CD14-positive monocyte (primary cell): ENCODE measurements around the gene MYOM1. TPM values are rescaled to one million over a fixed set of nuclear protein-coding genes. Genes with fewer than 3 reads are reported as not detected.
A peak's percentile ranks its signal among the peaks of the same experiment; 100 is the strongest.

Experiments used
- DNase-seq, 3 donors: peaks; one replicate each; pipeline ENCODE4 v3.0.0-alpha.2; 2011 to 2022
- H2AFZ ChIP-seq: 2 replicates; pipeline ENCODE4 v1.6.0; 2012; ENCODE audit warnings: mild to moderate bottlenecking, low read depth, low read length, inconsistent platforms; ENCODE audit not compliant: insufficient read depth, poor library complexity, severe bottlenecking
- H3K27ac ChIP-seq, 2 donors: 1 replicate in 1 of 2; 2 replicates in 1 of 2; pipeline ENCODE4 v1.5.1; 2012 to 2013; ENCODE audit warnings: low read length in 2 of 2, control low read depth in 1 of 2, inconsistent platforms in 1 of 2, low read depth in 1 of 2, mild to moderate bottlenecking in 1 of 2
- H3K27me3 ChIP-seq, 2 donors: one replicate each; pipeline versions ENCODE4 v1.6.0 to v1.6.1; 2011 to 2013; ENCODE audit warnings: low read length in 2 of 2; ENCODE audit not compliant: control insufficient read depth in 2 of 2, insufficient read depth in 2 of 2
- H3K36me3 ChIP-seq, 2 donors: replicated peaks in 1 of 2; 1 replicate in 1 of 2; 2 replicates in 1 of 2; pipeline versions ENCODE4 v1.5.1 to v1.6.1; 2012 to 2013; ENCODE audit warnings: low read length in 2 of 2, control low read depth in 1 of 2, inconsistent platforms in 1 of 2, mild to moderate bottlenecking in 1 of 2; ENCODE audit not compliant: insufficient read depth in 2 of 2, control insufficient read depth in 1 of 2
- H3K4me1 ChIP-seq, 2 donors: 1 replicate in 1 of 2; 2 replicates in 1 of 2; pipeline versions ENCODE4 v1.5.1 to v1.6.1; 2012 to 2013; ENCODE audit warnings: low read length in 2 of 2, control low read depth in 1 of 2, inconsistent platforms in 1 of 2, mild to moderate bottlenecking in 1 of 2, moderate library complexity in 1 of 2; ENCODE audit not compliant: insufficient read depth in 2 of 2, control insufficient read depth in 1 of 2
- H3K4me2 ChIP-seq: replicated peaks from 2 replicates; pipeline ENCODE3; 2012; ENCODE audit warnings: low read length, moderate library complexity, mild to moderate bottlenecking; ENCODE audit not compliant: poor library complexity, severe bottlenecking; ENCODE audit errors: extremely low read depth
- H3K4me3 ChIP-seq, 3 experiments: fragments of 200-600 bp in 1 of 3; sonication (generic) in 1 of 3; replicated peaks in 1 of 3; 1 replicate in 2 of 3; 2 replicates in 1 of 3; pipeline ENCODE4 v1.5.1; 2011 to 2013; ENCODE audit warnings: low read length in 3 of 3, mild to moderate bottlenecking in 3 of 3, control low read depth in 2 of 3, low read depth in 2 of 3, inconsistent platforms in 1 of 3, moderate library complexity in 1 of 3
- H3K79me2 ChIP-seq: 2 replicates; pipeline ENCODE4 v1.6.0; 2012; ENCODE audit warnings: mild to moderate bottlenecking, control low read depth, inconsistent platforms, low read length, moderate library complexity; ENCODE audit not compliant: insufficient read depth
- H3K9ac ChIP-seq: 2 replicates; pipeline ENCODE4 v1.6.0; 2017; ENCODE audit warnings: low read length, mild to moderate bottlenecking; ENCODE audit not compliant: insufficient read depth, poor library complexity, severe bottlenecking
- H3K9me3 ChIP-seq, 2 donors: replicated peaks in 1 of 2; 1 replicate in 1 of 2; 2 replicates in 1 of 2; pipeline versions ENCODE4 v1.5.1 to v1.6.1; 2012 to 2013; ENCODE audit warnings: low read length in 2 of 2, control low read depth in 1 of 2; ENCODE audit not compliant: control insufficient read depth in 1 of 2, insufficient read depth in 1 of 2
- H4K20me1 ChIP-seq: 2 replicates; pipeline ENCODE4 v1.6.0; 2012; ENCODE audit warnings: mild to moderate bottlenecking, low read length, control low read depth, moderate library complexity; ENCODE audit not compliant: insufficient read depth
- H3K27ac Mint-ChIP-seq, 7 donors: one replicate each; pipeline ENCODE4 v1.8.0; 2020; ENCODE audit warnings: mild to moderate bottlenecking in 7 of 7, mixed read lengths in 7 of 7, moderate library complexity in 6 of 7, inconsistent platforms in 2 of 7
- H3K27me3 Mint-ChIP-seq, 3 donors: one replicate each; pipeline ENCODE4 v1.8.0; 2021 to 2022; ENCODE audit warnings: low read depth in 3 of 3, mild to moderate bottlenecking in 3 of 3, mixed read lengths in 3 of 3, moderate library complexity in 3 of 3, inconsistent platforms in 1 of 3
- H3K36me3 Mint-ChIP-seq, 2 donors: one replicate each; pipeline ENCODE4 v1.8.0; 2020; ENCODE audit warnings: mixed read lengths in 2 of 2, inconsistent platforms in 1 of 2, mild to moderate bottlenecking in 1 of 2
- H3K4me1 Mint-ChIP-seq: one replicate; pipeline ENCODE4 v1.8.0; 2020; ENCODE audit warnings: mild to moderate bottlenecking, mixed read lengths
- H3K4me3 Mint-ChIP-seq, 2 donors: one replicate each; pipeline ENCODE4 v1.8.0; 2020; ENCODE audit warnings: mild to moderate bottlenecking in 2 of 2, mixed read lengths in 2 of 2, moderate library complexity in 1 of 2
- H3K9me3 Mint-ChIP-seq, 7 donors: one replicate each; pipeline ENCODE4 v1.8.0; 2020 to 2022; ENCODE audit warnings: mixed read lengths in 7 of 7, mild to moderate bottlenecking in 6 of 7, moderate library complexity in 6 of 7, inconsistent platforms in 2 of 7
- CTCF ChIP-seq: fragments of 200-600 bp; IDR thresholded peaks from one replicate; pipeline ENCODE4 v1.8.0; 2022; ENCODE audit warnings: antibody characterized with exemption, mild to moderate bottlenecking
- WGBS: methylation state at CpG from one replicate; pipeline ENCODE4 v1.1.5; 2013; ENCODE audit warnings: missing lambda C conversion rate; ENCODE audit not compliant: insufficient coverage; 5-methylcytosine and 5-hydroxymethylcytosine counted together
- intact Hi-C, 2 donors: fragments of 100-400 bp; cut with micrococcal nuclease; formaldehyde crosslinking; loops; one replicate each; pipeline versions ENCODE4 v1.15.0 to v1.15.1; 2023
- polyA plus RNA-seq, 3 donors: library from polyadenylated mRNA; depleted of rRNA in 1 of 3; unstranded in 2 of 3; stranded (reverse) in 1 of 3; fragments of 300-500 nt in 2 of 3; fragments of >200 nt in 1 of 3; fragmentation: Illumina TruSeq in 2 of 3; gene quantifications; 1 replicate in 2 of 3; 2 replicates in 1 of 3; pipeline ENCODE4 v1.2.3, GENCODE V29; 2012 to 2021

MYOM1 gene
- polyA plus RNA-seq, 3 donors, result 0.05 to 0.95 (median 0.22) TPM

- Histone ChIP-seq H3K9ac (no peak overlapping the region), H3K36me3 (no peaks in the 10 kb centered on the region), H2AFZ (no peak overlapping the region), H3K79me2 (no peaks in the 10 kb centered on the region), H3K4me2 (no peak overlapping the region), H3K27ac (no peak overlapping the region), H3K9me3 (no peaks in the 10 kb centered on the region), H3K4me3 (no peak overlapping the region), H4K20me1 (no peaks in the 10 kb centered on the region), H3K27me3 (no peaks in the 10 kb centered on the region), H3K4me1 (peaks cover 12 to 15% of the 10 kb centered on the region in 2 donors)
- 98% methylated on average over 12 of the region's 15 CpGs for WGBS
- Mint-ChIP-seq H3K27ac (peak overlapping the region in 2 of 7 donors; percentile 7 to 50), H3K27me3 (peaks cover 0 to 5% (median 0%) of the 10 kb centered on the region in 3 donors), H3K4me3 (no peak overlapping the region), H3K4me1 (peaks cover 13% of the 10 kb centered on the region), H3K9me3 (no peaks in the 10 kb centered on the region), H3K36me3 (no peaks in the 10 kb centered on the region)
- no peak for DNase-seq
- intact Hi-C loops, result no loop called here
- no peak for TF ChIP-seq CTCF
These were observed 36.6 kb downstream of the MYOM1 start for GRCh38 chr18:3183103-3183717.

GRCh38 chr18:3180325-3180724, 39.4 kb downstream of the MYOM1 start:
- Histone ChIP-seq H3K9ac (no peak overlapping the region), H3K27ac (no peak overlapping the region), H3K4me2 (no peak overlapping the region), H3K79me2 (no peaks in the 10 kb centered on the region), H3K9me3 (no peaks in the 10 kb centered on the region), H4K20me1 (no peaks in the 10 kb centered on the region), H3K36me3 (no peaks in the 10 kb centered on the region), H3K27me3 (no peaks in the 10 kb centered on the region), H3K4me1 (peaks cover 17 to 21% of the 10 kb centered on the region in 2 donors), H3K4me3 (no peak overlapping the region), H2AFZ (no peak overlapping the region)
- peaks cover 18% of the 10 kb centered on the region for H3K4me1 Mint-ChIP-seq
- no CpG with 5 or more reads among the region's 2 CpGs for WGBS
- no peak for DNase-seq
- intact Hi-C loops, result no loop called here
- H3K27me3 Mint-ChIP-seq, result peaks cover 0 to 2% (median 0%) of the 10 kb centered on the region in 3 donors
- H3K27ac Mint-ChIP-seq, result peak overlapping the region in 1 of 7 donors; percentile 97
- H3K4me3 Mint-ChIP-seq, result no peak overlapping the region
- no peak for TF ChIP-seq CTCF
- H3K36me3 Mint-ChIP-seq, result no peaks in the 10 kb centered on the region
- H3K9me3 Mint-ChIP-seq, result no peaks in the 10 kb centered on the region
